Gastrocnemius medialis (tissue), 4 donors: ENCODE results near the gene TXNL4A. TPM values are rescaled to one million over a fixed set of nuclear protein-coding genes. Genes with fewer than 3 reads are reported as not detected.

Experiments
- ATAC-seq, 2 donors: fragments of 150-250 bp; one replicate each; pipeline ENCODE4 v1.9.1; 2016
- DNase-seq, 2 donors: peaks; one replicate each; pipeline ENCODE4 v3.0.0-alpha.2; 2019
- H3K27ac ChIP-seq, 4 donors: fragments of 200-600 bp; sonication (generic); 1 replicate in 1 of 4; 2 replicates in 3 of 4; pipeline ENCODE4 v1.5.1; 2016 to 2018; ENCODE audit warnings: mild to moderate bottlenecking in 2 of 4, moderate library complexity in 1 of 4
- H3K27me3 ChIP-seq, 3 donors: fragments of 200-600 bp; sonication (generic) in 2 of 3; 1 replicate in 1 of 3; 2 replicates in 2 of 3; pipeline versions ENCODE4 v1.5.1 to v1.6.0; 2016 to 2019; ENCODE audit warnings: mild to moderate bottlenecking in 1 of 3, moderate library complexity in 1 of 3
- H3K36me3 ChIP-seq, 2 donors: fragments of 200-600 bp; sonication (generic) in 1 of 2; one replicate each; pipeline ENCODE4 v1.5.1; 2017 to 2018
- H3K4me1 ChIP-seq, 2 donors: fragments of 200-600 bp; sonication (generic) in 1 of 2; one replicate each; pipeline ENCODE4 v1.5.1; 2016 to 2017; ENCODE audit warnings: mild to moderate bottlenecking in 2 of 2
- H3K4me3 ChIP-seq, 4 donors: fragments of 200-600 bp; sonication (generic) in 3 of 4; 1 replicate in 1 of 4; 2 replicates in 3 of 4; pipeline ENCODE4 v1.5.1; 2016 to 2019; ENCODE audit warnings: mild to moderate bottlenecking in 2 of 4
- H3K9me3 ChIP-seq, 3 donors: fragments of 200-600 bp; sonication (generic) in 2 of 3; 1 replicate in 1 of 3; 2 replicates in 2 of 3; pipeline ENCODE4 v1.5.1; 2016 to 2019
- POLR2A ChIP-seq, 2 donors: fragments of 450-650 bp; IDR thresholded peaks; one replicate each; pipeline ENCODE4 v1.6.1; 2017; ENCODE audit warnings: antibody characterized with exemption in 2 of 2, mild to moderate bottlenecking in 2 of 2, moderate library complexity in 2 of 2
- in situ Hi-C, 4 donors: fragments of 200-750 bp; cut with MboI; loops; one replicate each; pipeline versions ENCODE4 v1.15.0 to v1.8.0; 2017; ENCODE audit warnings: low sequenced_read_pairs in 4 of 4
- intact Hi-C: fragments of 100-400 bp; cut with DNase I; formaldehyde crosslinking; loops from one replicate; pipeline ENCODE4 v1.15.1; 2023; ENCODE audit warnings: low total_unique reads
- total RNA-seq, 4 donors: library from RNA; depleted of rRNA; stranded (reverse); fragments of >200 nt; gene quantifications; one replicate each; pipeline versions ENCODE4 v1.1.0 to v1.2.3, GENCODE V29; 2016
- TF ChIP-seq, protein P1 (sequence below), 5 experiments: fragments of 450-650 bp in 3 of 5; fragments of 200-600 bp in 2 of 5; sonication (generic) in 2 of 5; IDR thresholded peaks in 4 of 5; conservative IDR thresholded peaks in 1 of 5; 1 replicate in 4 of 5; 2 replicates in 1 of 5; pipeline ENCODE4 v1.5.1; 2016 to 2019; ENCODE audit warnings: antibody characterized with exemption in 5 of 5, mild to moderate bottlenecking in 3 of 5, moderate library complexity in 3 of 5

Gene TXNL4A
- total RNA-seq, 4 donors from 2014 or later: 39.9 to 105 (median 66.4) TPM

DNA sequence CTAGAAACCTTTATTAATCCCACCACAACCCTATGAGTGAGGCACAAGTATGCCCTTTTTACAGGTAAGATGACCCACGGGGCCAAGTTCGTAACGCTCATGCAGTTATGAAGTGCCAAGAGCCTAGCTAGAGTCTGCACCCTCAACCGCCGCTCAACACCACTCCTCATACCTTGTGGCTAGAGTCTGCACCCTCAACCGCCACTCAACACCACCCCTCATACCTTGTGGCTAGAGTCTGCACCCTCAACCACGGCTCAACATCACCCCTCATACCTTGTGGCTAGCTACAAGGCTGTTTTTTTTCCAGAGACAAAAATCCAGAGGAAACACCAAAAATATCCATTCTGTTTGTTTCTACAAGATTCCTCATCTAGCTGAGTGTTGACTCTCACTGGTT, 4.6 kb downstream of the TXNL4A start:
- Histone ChIP-seq H3K27ac (no peak overlapping the region), H3K36me3 (no peaks in the 10 kb centered on the region), H3K4me3 (no peak overlapping the region), H3K4me1 (peaks cover 15 to 28% of the 10 kb centered on the region in 2 donors), H3K9me3 (no peaks in the 10 kb centered on the region), H3K27me3 (no peaks in the 10 kb centered on the region)
- DNase-seq (no peak), ATAC-seq (no peak)
- TF ChIP-seq POLR2A (IDR thresholded peaks at IDR 0.05): no peak
- TF ChIP-seq, protein P1, sequence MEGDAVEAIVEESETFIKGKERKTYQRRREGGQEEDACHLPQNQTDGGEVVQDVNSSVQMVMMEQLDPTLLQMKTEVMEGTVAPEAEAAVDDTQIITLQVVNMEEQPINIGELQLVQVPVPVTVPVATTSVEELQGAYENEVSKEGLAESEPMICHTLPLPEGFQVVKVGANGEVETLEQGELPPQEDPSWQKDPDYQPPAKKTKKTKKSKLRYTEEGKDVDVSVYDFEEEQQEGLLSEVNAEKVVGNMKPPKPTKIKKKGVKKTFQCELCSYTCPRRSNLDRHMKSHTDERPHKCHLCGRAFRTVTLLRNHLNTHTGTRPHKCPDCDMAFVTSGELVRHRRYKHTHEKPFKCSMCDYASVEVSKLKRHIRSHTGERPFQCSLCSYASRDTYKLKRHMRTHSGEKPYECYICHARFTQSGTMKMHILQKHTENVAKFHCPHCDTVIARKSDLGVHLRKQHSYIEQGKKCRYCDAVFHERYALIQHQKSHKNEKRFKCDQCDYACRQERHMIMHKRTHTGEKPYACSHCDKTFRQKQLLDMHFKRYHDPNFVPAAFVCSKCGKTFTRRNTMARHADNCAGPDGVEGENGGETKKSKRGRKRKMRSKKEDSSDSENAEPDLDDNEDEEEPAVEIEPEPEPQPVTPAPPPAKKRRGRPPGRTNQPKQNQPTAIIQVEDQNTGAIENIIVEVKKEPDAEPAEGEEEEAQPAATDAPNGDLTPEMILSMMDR (IDR thresholded peaks at IDR 0.05 in 4 of 5, conservative IDR thresholded peaks at IDR 0.05 in 1 of 5): no peak
- in situ Hi-C loops: loop anchor here in 1 of 4 donors (10.0 kb wide), 1 partner anchor 51 kb away; the partner anchor contains the start of gene RBFA
- intact Hi-C loops: no loop called here

DNA sequence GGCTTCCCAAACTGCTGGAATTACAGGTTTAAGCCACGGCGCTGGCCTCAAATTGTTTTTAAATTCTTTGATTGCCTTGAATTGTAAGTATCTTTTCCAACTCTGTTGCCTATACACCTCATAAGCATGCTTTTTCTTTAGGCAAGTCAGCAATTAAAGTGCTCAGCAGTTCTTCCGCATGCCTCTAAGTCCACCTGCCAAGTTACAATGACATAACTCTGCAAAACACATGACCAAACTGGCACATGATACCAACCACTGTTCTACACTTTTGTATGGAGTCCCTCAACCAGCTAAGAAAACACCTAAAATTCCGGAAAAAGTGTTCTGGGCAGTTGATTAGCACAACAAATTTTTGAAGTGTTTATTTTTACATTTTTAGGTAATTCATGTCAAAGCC, 5.1 kb downstream of the TXNL4A start:
- in situ Hi-C loops: loop anchor here in 1 of 4 donors (10.0 kb wide), 1 partner anchor 52 kb away; the partner anchor contains the start of gene RBFA
- no peak overlapping the region for H3K4me3 ChIP-seq
- H3K27ac ChIP-seq: no peak overlapping the region
- intact Hi-C loops: no loop called here
- no peaks in the 10 kb centered on the region for H3K36me3 ChIP-seq
- no peaks in the 10 kb centered on the region for H3K9me3 ChIP-seq
- ATAC-seq: no peak
- no peak for TF ChIP-seq POLR2A (IDR thresholded peaks at IDR 0.05)
- TF ChIP-seq, protein P1 (IDR thresholded peaks at IDR 0.05 in 4 of 5, conservative IDR thresholded peaks at IDR 0.05 in 1 of 5): no peak
- peaks cover 18 to 28% of the 10 kb centered on the region in 2 donors for H3K4me1 ChIP-seq
- no peaks in the 10 kb centered on the region for H3K27me3 ChIP-seq
- no peak for DNase-seq

DNA sequence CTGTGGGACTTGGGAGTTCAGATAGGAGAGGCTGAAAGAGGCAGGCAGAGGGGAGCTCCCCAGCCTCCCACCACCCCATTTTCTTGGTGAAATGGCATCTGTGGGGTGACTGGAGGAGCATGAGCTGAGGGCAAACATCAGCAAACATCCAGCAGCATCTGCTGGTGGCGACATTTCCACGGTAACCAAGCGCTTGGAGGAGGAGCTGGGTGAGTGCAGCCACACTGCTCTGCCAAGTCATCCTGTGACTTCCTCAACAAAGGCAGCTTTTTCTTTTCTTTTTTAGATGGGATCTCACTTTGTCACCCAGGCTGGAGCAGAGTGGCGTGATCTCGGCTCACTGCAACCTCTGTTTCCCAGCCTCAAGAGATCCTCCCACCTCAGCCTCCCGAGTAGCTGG, 5.6 kb downstream of the TXNL4A start:
- no peak for ATAC-seq
- Histone ChIP-seq H3K4me1 (peaks cover 23 to 30% of the 10 kb centered on the region in 2 donors), H3K9me3 (no peaks in the 10 kb centered on the region), H3K27ac (no peak overlapping the region), H3K4me3 (no peak overlapping the region), H3K27me3 (no peaks in the 10 kb centered on the region), H3K36me3 (no peaks in the 10 kb centered on the region)
- DNase-seq: no peak
- TF ChIP-seq, protein P1 (IDR thresholded peaks at IDR 0.05 in 4 of 5, conservative IDR thresholded peaks at IDR 0.05 in 1 of 5): no peak
- no peak for TF ChIP-seq POLR2A (IDR thresholded peaks at IDR 0.05)
- in situ Hi-C loops (loop anchor here in 1 of 4 donors (10.0 kb wide), 1 partner anchor 52 kb away; the partner anchor contains the start of gene RBFA), intact Hi-C loops (no loop called here)

DNA sequence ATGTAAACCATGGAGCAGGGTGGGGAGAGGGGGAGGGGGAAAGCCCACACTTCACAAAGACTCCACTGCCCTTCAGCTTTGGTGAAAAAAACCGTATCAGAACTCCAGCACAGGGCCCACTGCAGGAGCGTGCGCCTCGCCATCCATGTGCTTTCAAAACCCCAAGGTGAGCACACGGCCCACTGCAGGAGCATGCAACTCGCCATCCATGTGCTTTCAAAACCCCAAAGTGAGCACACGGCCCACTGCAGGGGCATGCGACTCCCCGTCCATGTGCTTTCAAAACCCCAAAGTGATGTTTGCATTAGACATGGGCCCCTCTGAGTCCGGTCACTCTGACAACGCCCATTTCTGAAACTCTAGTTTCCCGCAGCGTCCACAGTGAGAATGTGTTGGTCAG, 7.8 kb downstream of the TXNL4A start:
- intact Hi-C loops: no loop called here

More for the DNA sequence above, 7.8 kb downstream of the TXNL4A start:
- in situ Hi-C loops: loop anchor here in 1 of 4 donors (10.0 kb wide), 1 partner anchor 54 kb away; the partner anchor contains the start of gene RBFA
- Histone ChIP-seq H3K27ac (no peak overlapping the region), H3K36me3 (peaks cover 0 to 3% of the 10 kb centered on the region in 2 donors), H3K4me3 (no peak overlapping the region), H3K9me3 (no peaks in the 10 kb centered on the region), H3K4me1 (peaks cover 10 to 17% of the 10 kb centered on the region in 2 donors), H3K27me3 (no peaks in the 10 kb centered on the region)
- TF ChIP-seq, protein P1 (IDR thresholded peaks at IDR 0.05 in 4 of 5, conservative IDR thresholded peaks at IDR 0.05 in 1 of 5): no peak
- no peak for TF ChIP-seq POLR2A (IDR thresholded peaks at IDR 0.05)
- ATAC-seq: no peak
- DNase-seq: no peak
